IPS-NIHi7 (cell line): ENCODE measurements around the gene SLC25A24.
"Not testable (repeated sequence)": the region's sequence is repeated elsewhere in the genome, so short reads cannot be mapped to it uniquely, and the experiment has no call there.

Experiments
- DNase-seq: peaks from one replicate; pipeline ENCODE4 v3.0.0; 2012; ENCODE audit warnings: mixed read lengths; ENCODE audit errors: extremely low spot score

Gene SLC25A24

DNA sequence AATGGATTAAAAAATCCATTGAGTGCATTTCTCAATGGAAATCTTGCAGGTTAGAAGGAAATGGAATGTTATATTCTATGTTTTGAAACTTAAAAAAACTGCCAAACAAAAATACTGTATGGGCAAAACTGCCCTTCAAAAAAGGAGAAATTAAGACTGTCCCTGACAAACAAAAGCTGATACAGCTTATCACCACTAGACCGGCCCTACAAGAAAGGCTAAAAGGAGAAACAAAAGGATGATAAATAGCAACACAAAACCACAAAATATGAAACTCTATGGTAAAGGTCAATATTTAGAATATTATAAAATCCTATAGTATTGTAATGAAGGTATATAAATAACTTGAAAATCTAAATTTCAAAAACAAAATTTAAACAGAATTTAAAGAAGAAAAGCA is 60.0 kb downstream of the SLC25A24 start:
- no peak for DNase-seq

DNA sequence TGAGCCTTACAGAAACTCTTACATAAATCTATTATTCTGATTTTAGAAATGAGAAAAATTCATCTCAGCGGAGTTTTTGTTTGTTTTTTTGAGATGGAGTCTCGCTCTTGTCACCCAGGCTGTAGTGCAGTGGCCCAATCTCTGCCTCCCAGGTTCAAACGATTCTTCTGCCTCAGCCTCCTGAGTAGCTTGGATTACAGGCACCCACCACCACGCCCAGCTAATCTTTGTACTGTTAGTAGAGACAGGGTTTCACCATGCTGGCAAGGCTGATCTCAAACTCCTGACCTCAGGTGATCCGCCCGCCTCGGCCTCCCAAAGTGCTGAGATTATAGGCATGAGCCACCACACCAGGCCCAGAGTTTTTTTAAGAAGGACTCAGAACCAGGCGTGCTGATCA is 60.6 kb downstream of the SLC25A24 start:
- DNase-seq, result not testable (repeated sequence)

DNA sequence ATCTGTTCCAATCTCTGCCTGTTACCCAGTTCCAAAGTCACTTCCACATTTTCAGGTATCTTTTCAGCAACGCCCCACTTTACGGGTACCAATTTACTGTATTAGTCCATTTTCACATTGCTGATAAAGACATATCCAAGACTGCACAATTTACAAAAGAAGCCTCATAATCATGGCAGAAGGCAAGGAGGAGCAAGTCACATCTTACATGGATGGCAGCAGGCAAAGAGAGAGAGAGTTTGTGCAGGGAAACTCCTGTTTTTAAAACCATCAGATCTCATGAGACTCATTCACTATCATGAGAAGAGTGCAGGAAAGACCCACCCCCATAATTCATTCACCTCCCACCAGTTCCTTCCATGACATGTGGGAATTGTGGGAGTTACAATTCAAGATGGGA is 67.0 kb downstream of the SLC25A24 start:
- DNase-seq, result not testable (repeated sequence)

- DNase-seq, result not testable (repeated sequence)
Measured at GRCh38 chr1:108132367-108132766, 67.8 kb downstream of the SLC25A24 start.

GRCh38 chr1:108131281-108131680 is 68.9 kb downstream of the SLC25A24 start:
- not testable (repeated sequence) for DNase-seq

DNA sequence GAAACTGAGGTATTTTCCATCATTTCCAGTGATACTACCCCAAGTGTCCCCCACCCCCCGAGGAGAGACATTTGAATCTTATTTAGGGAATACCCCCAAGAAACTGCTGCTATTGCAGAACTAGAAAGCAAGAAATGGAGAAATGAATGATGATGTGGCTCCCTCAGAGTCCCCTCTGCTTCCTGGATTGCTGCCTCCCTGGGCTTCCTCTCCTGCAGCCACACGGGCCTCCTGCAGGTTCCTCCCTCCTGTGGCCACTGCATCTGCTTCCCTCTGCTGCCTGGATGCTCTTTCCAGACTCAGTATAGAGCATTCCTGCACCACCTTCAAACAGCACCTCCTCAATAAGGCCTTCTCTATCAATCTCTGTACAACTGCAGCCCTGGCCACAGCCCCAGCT is 69.3 kb downstream of the SLC25A24 start:
- no peak for DNase-seq

GRCh38 chr1:108129999-108130398 is 70.1 kb downstream of the SLC25A24 start:
- no peak for DNase-seq

GRCh38 chr1:108125312-108126138 is 74.6 kb downstream of the SLC25A24 start:
- DNase-seq, result peak; percentile 84

- DNase-seq, result peak; percentile 20
Measured at GRCh38 chr1:108124622-108125311, 75.4 kb downstream of the SLC25A24 start.

- DNase-seq, result no peak
Measured at GRCh38 chr1:108124023-108124422, 76.1 kb downstream of the SLC25A24 start.

DNA sequence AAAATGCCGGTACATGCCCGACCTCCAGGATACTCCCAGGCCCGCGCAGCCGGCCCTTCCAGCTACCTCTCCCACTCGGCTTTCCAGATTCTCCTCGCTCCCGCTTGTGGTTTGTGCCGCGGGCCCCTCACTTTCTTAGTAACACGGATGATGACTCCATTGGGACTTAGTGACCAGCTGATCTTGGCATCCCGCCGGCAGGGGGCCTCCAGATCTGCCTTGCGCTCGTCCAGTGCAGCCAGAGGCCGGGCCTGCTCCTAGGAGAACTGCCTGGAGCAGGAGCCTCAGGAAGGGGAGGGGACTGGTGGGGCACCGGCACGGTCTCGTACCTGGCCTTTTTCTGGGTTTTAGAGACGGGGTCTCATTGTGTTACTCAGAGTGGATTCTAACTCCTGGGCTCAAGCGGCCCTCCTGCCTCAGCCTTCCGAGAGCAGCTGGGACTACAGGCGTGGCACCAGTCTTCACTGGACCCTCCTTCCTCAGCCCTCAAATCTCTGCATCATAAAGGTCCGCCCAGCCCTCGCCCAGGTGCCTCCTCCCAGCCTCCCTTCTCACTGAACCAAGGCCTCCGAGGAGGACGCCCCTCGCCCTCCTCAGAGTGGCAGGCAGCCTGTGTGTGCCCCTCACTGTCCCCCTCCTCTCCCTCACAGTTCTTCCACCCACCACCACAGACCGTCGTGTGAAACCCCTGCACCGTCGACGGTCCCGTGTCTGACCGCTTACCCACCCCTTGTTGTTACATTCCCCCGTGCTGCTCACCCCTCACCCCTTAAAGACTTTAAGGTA is 78.6 kb downstream of the SLC25A24 start:
- DNase-seq, result peak; percentile 53

GRCh38 chr1:108120163-108120562 is 80.0 kb downstream of the SLC25A24 start:
- no peak for DNase-seq

- DNase-seq, result no peak
Measured at GRCh38 chr1:108119500-108119899, 80.6 kb downstream of the SLC25A24 start.

- no peak for DNase-seq
Measured at GRCh38 chr1:108117945-108118902, 81.9 kb downstream of the SLC25A24 start.

DNA sequence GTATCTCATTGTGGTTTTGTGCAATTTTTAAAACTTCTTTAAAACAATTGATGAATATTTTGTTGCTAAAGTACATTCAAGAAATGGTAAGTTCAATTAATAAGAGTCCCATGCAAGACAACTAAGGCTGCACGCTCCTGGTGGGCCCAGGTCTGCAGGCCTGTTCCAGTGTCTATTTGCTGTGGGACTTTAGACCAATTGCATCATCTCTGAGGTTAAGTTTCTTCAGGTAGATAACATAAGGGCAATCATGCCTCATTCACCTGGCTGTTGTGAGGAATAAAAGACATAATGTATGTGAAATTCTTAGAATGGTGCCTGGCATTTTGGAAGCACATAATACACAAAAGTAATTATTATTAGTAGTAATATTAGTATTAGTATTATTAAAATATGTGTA is 82.9 kb downstream of the SLC25A24 start:
- DNase-seq, result no peak

- peak; percentile 39 for DNase-seq
Measured at GRCh38 chr1:108114033-108114599, 86.0 kb downstream of the SLC25A24 start.

DNA sequence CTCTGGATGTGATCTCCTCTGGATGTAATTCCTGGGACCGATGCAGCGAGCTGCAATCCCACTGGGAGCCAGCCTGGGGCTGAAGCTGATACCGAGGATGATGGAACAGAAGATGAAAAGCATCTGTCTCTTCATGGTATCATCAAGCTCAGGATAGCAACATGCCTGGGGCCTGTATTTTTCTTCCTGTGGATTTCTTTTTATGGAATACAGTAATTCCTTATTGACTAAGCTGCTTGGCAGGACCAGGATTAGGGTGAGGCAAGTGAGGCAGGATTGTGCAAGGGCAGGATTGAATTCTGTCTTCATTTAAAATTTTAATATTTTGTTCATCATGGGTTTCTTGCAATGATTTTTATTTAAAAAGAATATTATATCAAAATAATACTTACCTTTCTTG is 86.6 kb downstream of the SLC25A24 start:
- no peak for DNase-seq

DNA sequence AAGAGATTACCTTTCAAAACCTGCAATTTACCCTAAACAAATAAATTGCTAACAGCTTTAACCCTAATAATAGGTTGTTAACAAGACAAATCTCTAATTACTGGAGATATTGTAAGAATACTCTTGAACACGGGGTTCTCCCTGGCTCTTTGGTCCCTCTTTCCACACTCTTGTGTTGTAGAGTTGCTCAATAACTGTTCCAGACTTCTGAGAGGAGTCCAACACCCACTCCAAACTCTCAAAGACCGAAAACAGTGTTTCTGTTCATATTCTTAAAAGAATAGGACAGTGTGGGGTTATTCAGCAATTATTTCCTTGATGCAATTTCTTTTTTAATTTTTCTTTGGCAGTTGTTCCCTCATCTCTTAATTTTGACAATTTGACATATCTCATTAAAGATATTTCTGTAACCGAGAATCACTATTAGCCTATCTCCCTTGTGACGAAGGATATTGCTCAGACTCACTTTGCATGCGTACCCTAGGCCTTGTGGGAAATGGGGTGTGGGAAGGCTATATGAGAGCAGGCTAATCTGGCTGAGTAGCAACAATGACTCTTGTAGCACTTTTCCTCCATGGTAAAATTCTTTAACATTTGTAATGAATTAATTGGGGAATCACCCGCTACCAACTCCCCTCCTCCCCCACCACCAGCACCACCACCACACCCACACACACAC is 90.7 kb downstream of the SLC25A24 start:
- DNase-seq, result no peak

DNA sequence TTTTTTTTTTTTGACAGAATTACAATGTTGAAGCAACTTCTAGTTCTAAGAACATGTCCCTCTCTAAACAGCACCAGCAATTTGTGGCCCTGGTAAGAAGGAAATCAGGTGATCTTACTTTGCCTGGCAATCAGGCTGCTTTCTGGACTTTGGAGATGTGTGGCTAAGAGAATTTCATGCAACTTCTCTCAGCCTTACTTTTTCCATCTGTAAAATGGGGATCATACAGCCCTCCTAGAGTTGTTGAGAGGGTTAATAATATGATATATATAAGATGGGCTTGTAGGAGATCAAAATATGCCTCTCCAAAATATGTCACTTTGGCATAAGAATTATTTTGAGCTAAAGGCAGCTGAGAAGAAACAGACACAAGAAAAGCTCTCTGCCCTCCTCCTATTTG is 92.0 kb downstream of the SLC25A24 start:
- DNase-seq, result no peak

GRCh38 chr1:108107658-108108057 is 92.5 kb downstream of the SLC25A24 start:
- no peak for DNase-seq
